IPS-18c (cell line): ENCODE results near the gene CDK2AP2.
"Not testable (repeated sequence)": the region's sequence is repeated elsewhere in the genome, so short reads cannot be mapped to it uniquely, and the experiment has no call there.

Experiments
- H3K4me3 ChIP-seq: 2 replicates; pipeline ENCODE4 v1.7.0; 2013; ENCODE audit warnings: low read depth, mild to moderate bottlenecking, low read length, moderate library complexity; ENCODE audit not compliant: insufficient read depth
- H3K9me3 ChIP-seq: one replicate; pipeline ENCODE4 v1.6.1; 2013; ENCODE audit warnings: mild to moderate bottlenecking, low read length, moderate library complexity; ENCODE audit not compliant: control insufficient read depth, insufficient read depth

CDK2AP2 gene

DNA sequence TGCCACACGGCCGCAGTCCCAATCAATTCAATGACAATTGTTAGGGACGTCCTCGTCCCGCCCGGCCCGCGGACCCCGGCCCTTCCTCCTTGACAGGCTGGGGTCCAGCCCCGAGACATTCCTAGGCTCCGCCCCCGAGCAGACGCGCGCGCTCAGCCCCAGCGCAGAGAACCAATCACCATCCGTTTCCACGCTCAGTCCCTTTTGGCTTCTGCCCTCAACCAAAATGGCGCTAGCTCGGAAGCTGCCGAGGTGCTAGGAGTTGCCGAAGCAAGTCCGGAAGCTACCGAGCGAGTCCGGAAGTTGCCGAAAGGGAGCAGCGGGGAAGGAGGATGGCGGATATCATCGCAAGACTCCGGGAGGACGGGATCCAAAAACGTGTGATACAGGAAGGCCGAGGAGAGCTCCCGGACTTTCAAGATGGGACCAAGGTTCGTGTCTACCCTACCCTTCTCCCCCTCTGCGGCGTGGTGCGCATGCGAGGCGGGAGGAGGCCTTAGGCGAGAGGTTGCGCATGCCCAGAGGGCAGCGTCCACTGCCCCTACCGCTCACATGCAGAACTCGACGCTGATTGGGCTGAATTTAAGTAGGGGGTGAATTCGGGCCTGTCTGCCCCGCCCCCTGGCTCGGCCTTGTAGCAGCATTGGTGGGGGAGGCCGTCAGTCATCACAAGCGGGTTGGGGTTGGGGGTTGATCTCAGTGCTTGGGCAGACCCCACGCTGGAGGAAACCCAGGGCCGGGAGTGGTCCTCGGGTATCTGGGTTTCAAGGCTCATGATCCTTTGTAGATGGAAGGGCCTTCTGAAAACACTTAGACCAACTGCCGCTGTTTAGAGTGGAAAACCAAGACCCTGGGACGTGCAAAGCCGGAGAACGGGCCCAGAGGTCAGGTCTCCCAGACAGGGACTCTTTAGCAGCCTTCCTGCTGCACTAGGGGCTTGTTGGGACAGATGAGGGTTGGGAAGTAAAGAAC, 24.8 kb downstream of the CDK2AP2 start, which contains the start of gene AIP:
Gene AIP, plus strand, starts transcription at position 200 of the 972 bp plus-strand sequence. Its CDS starts 133 bp downstream, at position 333.
- Histone ChIP-seq H3K4me3 (peak within 1 kb of the TSS; percentile 58), H3K9me3 (no peaks in the 10 kb centered on the region)

DNA sequence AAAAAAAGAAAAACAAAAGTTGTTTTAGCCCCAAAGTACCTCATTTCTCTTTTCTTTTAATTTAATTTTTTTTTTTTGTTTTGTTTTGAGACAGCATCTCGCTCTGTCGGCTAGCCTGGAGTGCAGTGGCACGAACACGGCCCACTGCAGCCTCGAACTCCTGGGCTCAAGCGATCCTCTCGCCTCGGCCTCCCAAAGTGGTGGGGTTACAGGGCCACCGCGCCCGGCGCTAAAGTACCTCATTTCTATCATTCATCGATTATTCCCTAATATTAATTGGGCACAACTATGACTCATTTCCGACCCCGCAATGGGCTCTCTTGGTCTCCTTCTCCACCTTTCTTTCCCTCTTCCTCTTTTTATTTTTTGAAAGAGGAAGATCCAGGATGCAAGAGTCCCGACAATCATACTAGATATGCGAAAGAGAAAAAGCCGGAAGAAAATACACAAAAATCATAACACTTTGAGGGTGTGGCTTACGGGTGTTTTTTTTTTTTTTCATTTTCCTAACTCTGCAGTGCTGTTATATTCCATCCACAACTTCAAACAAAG, 25.6 kb downstream of the CDK2AP2 start:
- Histone ChIP-seq H3K4me3 (no peak overlapping the region; the same call in 1 of the 2 replicates), H3K9me3 (no peaks in the 10 kb centered on the region)

DNA sequence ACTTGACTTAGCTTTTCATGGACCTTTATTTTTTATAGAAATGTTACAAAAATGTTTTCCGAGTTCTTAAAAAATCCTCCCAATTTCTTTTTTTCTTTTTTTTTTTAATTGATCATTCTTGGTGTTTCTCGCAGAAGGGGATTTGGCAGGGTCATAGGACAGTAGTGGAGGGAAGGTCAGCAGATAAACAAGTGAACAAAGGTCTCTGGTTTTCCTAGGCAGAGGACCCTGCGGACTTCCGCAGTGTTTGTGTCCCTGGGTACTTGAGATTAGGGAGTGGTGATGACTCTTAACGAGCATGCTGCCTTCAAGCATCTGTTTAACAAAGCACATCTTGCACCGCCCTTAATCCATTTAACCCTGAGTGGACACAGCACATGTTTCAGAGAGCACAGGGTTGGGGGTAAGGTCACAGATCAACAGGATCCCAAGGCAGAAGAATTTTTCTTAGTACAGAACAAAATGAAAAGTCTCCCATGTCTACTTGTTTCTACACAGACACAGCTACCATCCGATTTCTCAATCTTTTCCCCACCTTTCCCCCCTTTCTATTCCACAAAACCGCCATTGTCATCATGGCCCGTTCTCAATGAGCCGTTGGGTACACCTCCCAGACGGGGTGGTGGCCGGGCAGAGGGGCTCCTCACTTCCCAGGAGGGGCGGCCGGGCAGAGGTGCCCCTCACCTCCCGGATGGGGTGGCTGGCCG, 30.5 kb downstream of the CDK2AP2 start:
- H3K9me3 ChIP-seq, H3K4me3 ChIP-seq: not testable (repeated sequence)

DNA sequence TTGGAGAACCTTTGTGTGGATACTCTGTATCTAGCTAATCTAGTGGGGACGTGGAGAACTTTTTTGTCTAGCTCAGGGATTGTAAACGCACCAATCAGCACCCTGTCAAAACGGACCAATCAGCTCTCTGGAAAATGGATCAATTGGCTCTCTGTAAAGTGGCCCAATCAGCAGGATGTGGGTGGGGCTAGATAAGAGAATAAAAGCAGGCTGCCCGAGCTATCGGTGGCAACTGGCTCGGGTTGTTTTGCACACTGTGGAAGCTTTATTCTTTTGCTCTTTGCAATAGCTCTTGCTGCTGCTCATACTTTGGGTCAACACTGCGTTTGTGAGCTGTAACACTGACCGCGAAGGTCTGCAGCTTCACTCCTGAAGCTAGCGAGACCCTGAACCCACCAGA, 31.3 kb downstream of the CDK2AP2 start:
- H3K9me3 ChIP-seq: not testable (repeated sequence)

DNA sequence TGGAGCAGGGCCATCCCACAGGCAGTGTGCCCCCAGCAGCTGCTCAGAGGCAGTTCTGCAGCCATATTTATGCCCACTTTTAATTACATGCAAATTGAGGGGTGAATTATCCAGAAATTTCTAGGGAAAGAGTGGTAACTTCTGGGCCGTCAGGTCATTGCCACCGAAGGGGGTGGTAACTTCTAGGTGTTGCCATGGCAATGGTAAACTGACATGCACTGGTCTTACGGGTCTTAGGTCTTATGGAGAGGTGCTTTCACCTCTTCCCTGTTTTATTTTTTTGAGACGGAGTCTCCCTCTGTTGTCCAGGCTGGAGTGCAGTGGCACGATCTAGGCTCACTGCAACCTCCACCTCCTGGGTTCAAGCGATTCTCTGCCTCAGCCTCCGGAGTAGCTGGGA, 35.1 kb downstream of the CDK2AP2 start:
- no peak overlapping the region for H3K4me3 ChIP-seq
- H3K9me3 ChIP-seq: no peaks in the 10 kb centered on the region

More for the DNA sequence above, 31.3 kb downstream of the CDK2AP2 start:
- not testable (repeated sequence) for H3K4me3 ChIP-seq

- H3K9me3 ChIP-seq: no peaks in the 10 kb centered on the region
- no peak overlapping the region for H3K4me3 ChIP-seq
Measured at GRCh38 chr11:67470337-67471002, 37.5 kb downstream of the CDK2AP2 start.

DNA sequence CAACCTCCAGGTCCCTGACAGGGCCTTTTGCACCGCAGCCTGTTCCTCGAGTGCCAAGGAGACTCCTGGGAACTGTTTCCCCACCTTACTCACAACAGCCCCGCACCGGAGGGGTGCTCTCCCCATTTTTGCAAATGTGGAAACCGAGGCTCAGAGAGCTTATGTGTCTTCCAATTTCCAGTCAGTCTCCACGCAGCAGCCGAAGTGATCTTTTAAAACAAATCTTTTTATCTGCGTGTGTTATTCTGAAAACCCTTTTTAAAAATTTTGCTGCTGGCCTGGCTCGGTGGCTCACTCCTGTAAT, 38.5 kb downstream of the CDK2AP2 start:
- H3K4me3 ChIP-seq: peak overlapping the region; percentile 36; the same call in 1 of the 2 replicates
- no peaks in the 10 kb centered on the region for H3K9me3 ChIP-seq

DNA sequence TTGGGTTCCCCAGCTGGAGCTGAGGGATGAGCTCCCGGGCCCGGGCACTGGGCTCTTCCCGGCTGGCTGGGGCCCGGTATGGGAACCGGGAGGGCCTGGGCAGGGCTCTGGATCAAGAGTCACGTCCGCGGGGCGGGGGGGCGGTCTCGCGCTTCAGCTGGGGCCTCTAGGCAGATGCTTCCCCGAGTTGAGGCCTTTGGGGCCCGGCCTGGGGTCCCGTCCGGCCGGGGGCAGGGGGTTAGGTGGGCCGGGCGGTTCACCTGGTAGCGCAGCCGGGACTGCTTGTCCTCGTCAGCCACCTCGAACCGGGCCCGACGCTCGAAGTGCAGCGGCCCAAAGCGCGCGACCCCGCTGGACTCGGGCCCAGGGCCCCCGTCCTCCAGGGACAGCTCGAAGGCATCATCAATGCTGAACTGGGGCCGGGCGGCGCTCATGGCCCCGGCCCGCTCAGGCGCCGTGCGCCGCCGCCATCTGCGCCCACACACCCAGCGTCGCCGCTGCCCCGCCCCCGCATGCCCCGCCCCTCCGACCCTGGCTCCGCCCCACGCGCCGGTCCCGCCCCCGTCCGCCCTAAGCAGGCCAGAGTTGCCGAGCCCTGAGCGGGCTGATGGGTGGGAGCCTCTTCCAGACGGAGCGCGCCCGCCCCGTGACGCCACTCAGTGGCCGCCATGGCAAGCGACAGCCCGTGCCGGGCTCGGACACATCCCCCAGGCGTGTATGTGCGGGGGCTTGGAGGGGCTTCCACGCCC, 39.0 kb downstream of the CDK2AP2 start, which contains the start of gene TMEM134:
Gene TMEM134, minus strand, starts transcription at position 493 of the 749 bp plus-strand sequence. Its CDS starts 59 bp downstream, at position 434.
- H3K4me3 ChIP-seq: peak within 1 kb of the TSS; percentile 81
- H3K9me3 ChIP-seq: no peaks in the 10 kb centered on the region

- Histone ChIP-seq H3K9me3 (no peaks in the 10 kb centered on the region), H3K4me3 (peak overlapping the region; percentile 81)
Measured at GRCh38 chr11:67468456-67468758, 39.6 kb downstream of the CDK2AP2 start.

GRCh38 chr11:67468056-67468455, 39.9 kb downstream of the CDK2AP2 start:
- no peaks in the 10 kb centered on the region for H3K9me3 ChIP-seq
- H3K4me3 ChIP-seq: peak overlapping the region; percentile 81

DNA sequence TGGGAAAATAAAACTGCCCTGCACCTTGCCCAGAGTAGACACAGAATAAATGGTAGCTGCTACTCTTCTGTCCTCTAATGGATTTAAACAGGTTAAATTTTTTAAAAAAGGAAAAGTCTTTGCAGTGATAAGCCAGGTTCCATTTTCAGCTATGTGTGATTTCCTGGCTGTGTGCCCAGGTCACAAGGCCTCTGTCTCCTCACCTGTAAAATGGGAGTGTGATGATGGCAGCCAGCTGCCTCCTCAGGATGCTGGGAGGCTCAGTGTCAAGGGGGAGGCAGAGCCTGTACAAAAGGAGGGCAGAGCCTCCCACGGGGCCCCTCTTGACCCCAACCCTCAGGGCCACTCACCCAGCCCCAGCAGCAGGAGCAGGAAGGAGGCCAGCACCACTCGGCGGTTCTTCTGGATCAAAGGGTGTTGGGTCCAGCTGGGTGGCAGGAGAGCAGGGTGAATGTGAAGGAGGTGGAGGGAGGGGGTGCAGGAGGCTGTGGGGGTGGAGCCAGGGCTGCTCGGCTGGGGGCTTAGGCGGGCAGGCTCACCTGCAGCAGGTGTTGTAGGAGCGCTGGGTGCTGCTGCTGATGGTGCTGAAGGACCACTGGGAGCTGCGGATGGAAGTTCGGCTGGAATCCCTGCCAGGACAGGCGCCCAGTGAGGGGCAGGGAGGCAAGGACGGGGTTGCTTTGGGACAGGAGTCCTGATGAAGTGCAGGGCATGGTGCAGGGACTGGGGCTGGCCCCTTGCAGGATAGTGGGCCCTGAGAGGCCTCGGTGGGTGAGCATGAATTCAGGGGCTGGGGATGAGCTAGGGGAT, 40.8 kb downstream of the CDK2AP2 start:
- Histone ChIP-seq H3K9me3 (no peaks in the 10 kb centered on the region), H3K4me3 (no peak overlapping the region)

DNA sequence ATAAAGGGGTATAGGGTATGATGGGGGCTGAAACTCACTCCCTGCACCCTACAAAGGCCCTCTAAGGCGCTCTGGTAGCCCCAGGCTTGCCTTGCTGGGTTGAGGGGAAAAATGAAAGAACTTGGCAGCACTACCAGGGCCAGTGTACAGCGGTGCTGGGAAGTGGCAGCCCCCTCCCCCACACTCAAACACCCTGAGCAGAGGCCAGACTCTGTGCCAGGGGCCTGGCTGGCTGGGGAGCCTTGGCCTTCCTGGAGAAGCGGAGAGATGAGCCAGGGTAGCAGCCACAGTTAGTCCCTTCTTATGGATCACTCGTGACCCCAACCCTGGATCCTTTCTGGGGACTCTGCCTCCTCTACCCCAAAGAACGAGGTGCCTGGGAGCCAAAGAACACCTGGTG, 41.6 kb downstream of the CDK2AP2 start:
- H3K9me3 ChIP-seq: no peaks in the 10 kb centered on the region
- no peak overlapping the region for H3K4me3 ChIP-seq

- peak overlapping the region; percentile 76; the same call in 1 of the 2 replicates for H3K4me3 ChIP-seq
- not testable (repeated sequence) for H3K9me3 ChIP-seq
Measured at GRCh38 chr11:67465530-67465929, 42.4 kb downstream of the CDK2AP2 start.

DNA sequence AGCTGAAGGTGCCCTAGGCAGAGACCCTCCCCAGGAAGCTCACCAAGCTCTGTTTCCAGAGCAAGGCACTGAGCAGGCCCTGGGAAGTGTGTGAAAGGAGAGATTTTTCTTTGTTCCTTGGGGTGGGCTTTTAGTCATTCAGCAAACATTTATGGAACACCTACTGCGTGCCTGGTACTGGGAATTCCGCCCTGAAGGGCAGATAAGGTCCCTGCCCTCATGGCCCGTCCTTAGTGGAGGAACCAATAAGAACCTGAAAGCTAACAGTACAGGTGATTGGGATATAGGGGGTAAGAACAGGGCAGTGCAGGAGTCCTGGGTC, 42.8 kb downstream of the CDK2AP2 start:
- H3K9me3 ChIP-seq: no peaks in the 10 kb centered on the region
- H3K4me3 ChIP-seq: peak overlapping the region; percentile 76

DNA sequence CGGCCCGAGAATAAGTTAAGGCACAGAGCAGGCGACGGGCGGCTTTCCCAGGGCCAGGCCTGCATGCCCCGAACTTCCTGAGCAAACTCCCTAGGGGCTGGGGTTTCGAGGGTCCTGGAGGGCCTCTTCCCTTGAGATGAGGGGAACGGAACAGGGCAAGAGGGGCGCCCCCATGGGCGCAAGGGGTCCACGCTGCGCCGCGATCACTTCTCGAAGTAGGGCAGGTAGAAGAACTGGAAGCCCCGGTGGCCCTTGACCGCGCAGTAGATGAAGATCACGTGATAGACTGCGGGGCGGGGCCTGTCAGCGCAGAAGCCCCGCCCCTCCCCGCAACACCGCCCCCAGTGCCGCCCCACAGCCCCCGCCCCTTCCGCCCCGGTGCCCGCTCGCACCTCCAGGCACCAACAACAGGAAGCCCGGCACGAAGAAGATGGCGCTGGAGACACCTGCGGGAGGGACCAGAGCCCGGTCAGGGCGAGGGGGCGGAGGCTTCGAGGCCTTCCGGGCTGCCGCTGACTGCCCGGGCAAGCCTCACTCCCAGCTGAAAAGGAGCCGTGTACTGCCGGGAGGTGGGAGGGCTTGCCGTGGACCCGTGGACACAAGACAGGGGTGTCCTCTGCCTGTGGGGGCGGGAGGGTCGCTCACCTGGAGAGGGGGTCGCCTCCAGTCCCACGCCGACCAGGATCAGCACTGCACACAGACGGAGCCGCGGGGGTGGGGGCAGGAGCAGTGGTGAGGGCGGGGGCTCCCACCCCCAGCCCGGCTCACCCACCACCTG, 43.4 kb downstream of the CDK2AP2 start:
- Histone ChIP-seq H3K9me3 (no peaks in the 10 kb centered on the region), H3K4me3 (peak overlapping the region; percentile 76)
